Fibroblast of mammary gland (primary cell): ENCODE measurements around the gene FCAMR.

Source experiments
- DNase-seq: peaks from one replicate; pipeline ENCODE4 v3.0.0-alpha.2; 2010; ENCODE audit warnings: low read depth
- H3K4me3 ChIP-seq: 2 replicates; pipeline ENCODE4 v1.5.1; 2011; ENCODE audit warnings: low read depth, mild to moderate bottlenecking, low read length, moderate library complexity; ENCODE audit not compliant: control insufficient read depth
- TF ChIP-seq, protein P1 (sequence below): conservative IDR thresholded peaks from 2 replicates; pipeline ENCODE4 v1.5.1; 2011; ENCODE audit warnings: low read depth, low read length, inconsistent platforms; ENCODE audit not compliant: control insufficient read depth, insufficient read depth

The FCAMR gene

DNA sequence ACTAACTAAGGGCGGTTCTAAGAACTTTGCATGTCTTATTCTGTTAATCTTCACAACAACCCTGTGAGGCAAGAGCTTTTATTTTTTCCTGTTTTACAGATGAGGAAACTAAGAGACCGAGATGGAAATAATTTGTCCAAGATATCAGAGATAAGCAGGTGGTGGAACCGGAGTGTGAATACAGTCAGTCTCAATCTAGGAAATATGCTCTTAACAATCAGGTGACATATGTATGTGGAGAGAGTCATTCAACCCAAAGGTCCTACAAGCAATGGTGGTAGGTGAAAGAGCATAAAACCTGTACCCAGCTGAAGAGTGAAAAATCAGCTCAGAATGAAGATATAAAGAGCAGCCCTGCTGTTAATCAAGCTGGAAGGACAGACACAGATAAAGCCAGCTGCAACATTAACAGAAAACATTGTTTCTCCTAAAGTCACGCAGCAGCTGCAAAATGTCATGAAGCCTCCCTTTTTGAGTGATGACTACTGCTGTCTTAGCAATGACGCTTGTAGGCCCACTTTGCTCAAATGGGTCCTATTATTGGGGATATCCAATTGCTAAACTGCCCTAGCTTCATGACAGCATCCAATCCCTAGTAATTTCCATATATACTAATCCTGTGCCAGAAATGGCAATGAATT is 30.5 kb upstream of the FCAMR start:
- TF ChIP-seq, protein P1, sequence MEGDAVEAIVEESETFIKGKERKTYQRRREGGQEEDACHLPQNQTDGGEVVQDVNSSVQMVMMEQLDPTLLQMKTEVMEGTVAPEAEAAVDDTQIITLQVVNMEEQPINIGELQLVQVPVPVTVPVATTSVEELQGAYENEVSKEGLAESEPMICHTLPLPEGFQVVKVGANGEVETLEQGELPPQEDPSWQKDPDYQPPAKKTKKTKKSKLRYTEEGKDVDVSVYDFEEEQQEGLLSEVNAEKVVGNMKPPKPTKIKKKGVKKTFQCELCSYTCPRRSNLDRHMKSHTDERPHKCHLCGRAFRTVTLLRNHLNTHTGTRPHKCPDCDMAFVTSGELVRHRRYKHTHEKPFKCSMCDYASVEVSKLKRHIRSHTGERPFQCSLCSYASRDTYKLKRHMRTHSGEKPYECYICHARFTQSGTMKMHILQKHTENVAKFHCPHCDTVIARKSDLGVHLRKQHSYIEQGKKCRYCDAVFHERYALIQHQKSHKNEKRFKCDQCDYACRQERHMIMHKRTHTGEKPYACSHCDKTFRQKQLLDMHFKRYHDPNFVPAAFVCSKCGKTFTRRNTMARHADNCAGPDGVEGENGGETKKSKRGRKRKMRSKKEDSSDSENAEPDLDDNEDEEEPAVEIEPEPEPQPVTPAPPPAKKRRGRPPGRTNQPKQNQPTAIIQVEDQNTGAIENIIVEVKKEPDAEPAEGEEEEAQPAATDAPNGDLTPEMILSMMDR, result no peak
- no peak overlapping the region for H3K4me3 ChIP-seq
- DNase-seq, result no peak

DNA sequence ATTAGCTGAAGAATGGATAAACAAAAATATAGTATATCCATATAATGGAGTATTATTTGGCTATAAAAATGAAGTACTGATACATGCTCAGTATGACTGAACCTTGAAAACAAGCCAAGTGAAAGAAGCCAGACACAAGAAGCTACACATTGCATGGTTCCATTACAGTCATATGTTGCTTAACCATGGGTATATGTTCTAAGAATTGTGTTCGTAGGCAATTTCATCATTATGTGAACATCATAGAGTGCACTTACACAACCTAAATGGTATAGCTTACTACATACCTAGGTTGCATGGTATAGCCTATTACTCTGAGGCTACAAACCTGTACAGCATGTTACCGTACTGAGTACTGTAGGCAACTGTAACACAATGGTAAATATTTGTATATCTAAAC is 28.6 kb upstream of the FCAMR start:
- no peak overlapping the region for H3K4me3 ChIP-seq
- DNase-seq, result no peak
- TF ChIP-seq, protein P1, result no peak

DNA sequence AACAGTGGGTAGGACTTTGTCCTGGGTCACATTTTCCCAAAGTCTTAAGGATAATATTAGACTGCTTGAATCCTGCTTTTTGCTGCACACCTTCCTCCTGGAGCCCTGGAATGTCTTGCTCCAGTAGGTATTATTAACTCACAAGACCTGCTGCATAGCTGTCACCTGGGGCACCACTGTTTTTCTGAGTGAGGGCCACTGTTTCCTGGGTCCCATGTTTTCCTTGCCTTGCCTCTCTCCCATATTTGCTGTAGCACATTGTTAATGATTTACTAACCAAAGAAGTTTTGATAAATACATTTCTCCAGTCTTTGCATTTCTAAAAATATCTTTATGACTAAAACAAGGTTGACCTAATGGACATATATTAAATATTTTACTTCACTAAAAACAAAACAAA is 22.5 kb upstream of the FCAMR start:
- no peak overlapping the region for H3K4me3 ChIP-seq
- TF ChIP-seq, protein P1, result no peak
- DNase-seq, result no peak

DNA sequence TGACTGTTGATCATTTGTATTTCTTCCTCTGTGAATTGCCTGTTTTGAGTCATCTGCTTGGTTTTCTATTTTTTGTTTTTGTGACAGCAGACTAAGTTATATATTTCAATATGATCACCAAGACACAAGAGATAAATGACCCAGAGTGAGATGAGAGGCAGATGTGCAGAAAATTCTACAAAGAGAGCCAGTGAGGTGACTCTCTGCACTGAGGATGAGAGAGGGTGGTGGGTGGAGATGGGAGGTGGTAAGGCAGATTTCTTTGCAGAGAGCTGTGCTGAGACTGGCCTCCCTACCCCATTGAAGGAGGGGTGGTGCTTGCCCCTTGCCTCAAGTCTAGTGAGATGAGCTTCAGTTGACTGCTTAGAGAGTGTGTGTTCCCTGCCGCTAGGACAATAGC is 17.6 kb upstream of the FCAMR start:
- TF ChIP-seq, protein P1, result no peak
- no peak for DNase-seq
- no peak overlapping the region for H3K4me3 ChIP-seq

DNA sequence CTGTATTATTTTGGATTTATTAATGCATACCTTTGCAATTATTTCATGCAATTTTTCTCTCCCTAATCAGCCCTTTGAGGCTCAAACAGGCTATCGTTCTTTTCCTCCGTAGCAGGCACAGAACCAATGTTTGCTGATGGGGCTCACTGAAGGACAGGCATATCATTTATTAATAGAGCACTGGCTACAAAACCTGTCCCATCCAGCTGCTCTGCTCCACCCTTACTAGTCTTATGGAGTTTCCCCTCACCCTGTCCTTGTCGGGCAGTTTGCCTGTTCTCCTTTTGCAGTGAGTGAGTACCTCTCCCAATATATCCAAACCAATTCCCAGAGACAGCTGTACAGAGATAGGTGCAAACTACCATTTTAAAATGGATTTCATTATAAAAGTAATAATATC is 16.6 kb upstream of the FCAMR start:
- TF ChIP-seq, protein P1, result no peak
- no peak for DNase-seq
- H3K4me3 ChIP-seq, result no peak overlapping the region

DNA sequence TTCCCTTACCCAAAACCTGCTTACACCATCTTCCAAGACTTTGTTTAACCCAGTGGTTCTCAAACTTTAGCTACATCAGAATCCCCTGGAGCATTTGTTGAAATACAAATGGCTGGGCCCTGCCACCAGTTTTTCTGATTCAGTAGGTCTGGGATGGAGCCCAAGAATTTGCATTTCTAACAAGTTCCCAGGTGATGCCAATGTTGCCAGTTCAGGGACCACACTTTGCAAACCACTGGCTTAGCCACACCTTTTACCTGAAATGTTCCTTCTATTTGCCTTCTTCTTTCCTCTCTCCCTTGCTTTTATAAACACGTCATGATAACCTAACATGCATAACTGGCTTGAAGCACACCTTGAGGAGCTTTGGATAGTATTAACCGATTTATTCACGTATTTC is 16.1 kb upstream of the FCAMR start:
- TF ChIP-seq, protein P1, result no peak
- no peak for DNase-seq
- H3K4me3 ChIP-seq, result no peak overlapping the region

DNA sequence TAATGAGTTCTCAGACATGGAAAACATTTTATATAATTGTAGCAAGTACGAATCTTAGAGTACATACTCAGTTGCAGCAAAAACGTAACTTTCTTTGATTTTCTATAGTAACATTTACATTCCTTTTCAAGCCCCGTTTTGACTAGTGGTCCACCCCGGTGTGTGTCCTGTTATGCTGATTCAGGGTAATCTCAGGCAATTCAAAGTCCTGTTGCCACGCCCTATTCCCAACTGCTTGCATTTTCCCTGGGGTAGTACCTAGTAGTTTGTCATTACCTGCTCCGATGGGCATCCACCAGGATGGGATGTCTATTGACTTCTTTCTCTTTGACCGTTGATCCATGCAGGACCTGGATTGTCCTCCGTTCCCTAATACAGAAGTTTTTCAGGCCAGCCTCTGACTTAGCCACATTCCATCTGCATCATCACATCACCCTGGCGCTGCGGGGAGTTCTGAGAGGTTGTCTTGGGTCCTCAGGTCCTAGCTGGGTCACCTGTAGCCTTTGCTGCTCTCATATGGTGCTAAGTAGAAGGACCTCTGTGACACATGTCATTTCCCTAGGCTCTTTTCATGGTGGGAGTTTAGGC is 15.0 kb upstream of the FCAMR start:
- no peak for DNase-seq
- no peak overlapping the region for H3K4me3 ChIP-seq
- TF ChIP-seq, protein P1, result no peak
